SK-N-SH (cell line): ENCODE data around the gene SYAP1. TPM values are rescaled to one million over a fixed set of nuclear protein-coding genes. Genes with fewer than 3 reads are reported as not detected.

Experiments
- CTCF ChIA-PET: fragments of 300-600, 350-600 bp; formaldehyde crosslinking; extraction: SDS; loops from one replicate; lab custom pipeline; 2021; lab: Yijun Ruan, JAX
- POLR2A ChIA-PET: fragments of 350-600 bp; sonication (Branson Sonifier 250); formaldehyde crosslinking; extraction: SDS; loops from one replicate; lab custom pipeline; 2020; ENCODE audit warnings: antibody characterized with exemption, inconsistent platforms; lab: Yijun Ruan, JAX
- DNase-seq: peaks from one replicate; pipeline ENCODE4 v3.0.0; 2012
- H2AFZ ChIP-seq: fragments of 200-600 bp; sonication (generic); 2 replicates; pipeline ENCODE4 v1.8.1; 2016; ENCODE audit warnings: antibody characterized with exemption, mild to moderate bottlenecking, low read depth
- H3F3A ChIP-seq: fragments of 200-600 bp; sonication (generic); replicated peaks from 2 replicates; pipeline ENCODE3; 2016; ENCODE audit warnings: antibody characterized with exemption, mild to moderate bottlenecking; ENCODE audit not compliant: insufficient read depth
- H3K27ac ChIP-seq, 2 experiments: fragments of 200-500 bp in 1 of 2; fragments of 200-600 bp in 1 of 2; sonication (Bioruptor generic) in 1 of 2; sonication (generic), shearing (Covaris generic) in 1 of 2; 2 replicates each; pipeline versions ENCODE4 v1.5.1 to v1.6.1; 2014 to 2016; ENCODE audit warnings: low read depth in 2 of 2, inconsistent platforms in 1 of 2, low read length in 1 of 2, mild to moderate bottlenecking in 1 of 2, mixed read lengths in 1 of 2
- H3K27me3 ChIP-seq: fragments of 200-600 bp; sonication (generic), shearing (Covaris generic); 2 replicates; pipeline ENCODE4 v1.6.1; 2016; ENCODE audit warnings: mixed run types; ENCODE audit not compliant: insufficient read depth
- H3K36me3 ChIP-seq, 2 experiments: fragments of 200-500 bp in 1 of 2; fragments of 200-600 bp in 1 of 2; sonication (Bioruptor generic) in 1 of 2; sonication (generic) in 1 of 2; replicated peaks in 1 of 2; 2 replicates each; pipeline versions ENCODE3 to v1.5.1; 2014 to 2016; ENCODE audit warnings: low read length in 1 of 2, mild to moderate bottlenecking in 1 of 2; ENCODE audit not compliant: insufficient read depth in 2 of 2, control insufficient read depth in 1 of 2
- H3K4me1 ChIP-seq, 2 experiments: fragments of 200-500 bp in 1 of 2; fragments of 200-600 bp in 1 of 2; sonication (Bioruptor generic) in 1 of 2; sonication (generic), shearing (Covaris generic) in 1 of 2; 2 replicates each; pipeline versions ENCODE4 v1.5.1 to v1.6.1; 2014 to 2016; ENCODE audit warnings: low read depth in 1 of 2, low read length in 1 of 2, mixed run types in 1 of 2; ENCODE audit not compliant: insufficient read depth in 2 of 2, control insufficient read depth in 1 of 2
- H3K4me2 ChIP-seq: fragments of 200-600 bp; sonication (generic), shearing (Covaris generic); 2 replicates; pipeline ENCODE4 v1.6.1; 2017; ENCODE audit warnings: mixed run types
- H3K4me3 ChIP-seq, 2 experiments: fragments of 200-500 bp in 1 of 2; fragments of 200-600 bp in 1 of 2; sonication (Bioruptor generic) in 1 of 2; sonication (generic), shearing (Covaris generic) in 1 of 2; 2 replicates each; pipeline versions ENCODE4 v1.5.1 to v1.8.1; 2014 to 2016; ENCODE audit warnings: low read depth in 2 of 2, inconsistent platforms in 1 of 2, low read length in 1 of 2, mild to moderate bottlenecking in 1 of 2, mixed read lengths in 1 of 2, moderate library complexity in 1 of 2
- H3K79me2 ChIP-seq: fragments of 200-600 bp; sonication (generic); 2 replicates; pipeline ENCODE4 v1.8.1; 2017; ENCODE audit warnings: mild to moderate bottlenecking; ENCODE audit not compliant: insufficient read depth
- H3K9ac ChIP-seq: fragments of 200-600 bp; sonication (generic); 2 replicates; pipeline ENCODE4 v1.6.1; 2017; ENCODE audit warnings: mixed run types
- H3K9me2 ChIP-seq: fragments of 200-600 bp; sonication (generic); 2 replicates; pipeline ENCODE4 v1.6.1; 2017; ENCODE audit warnings: mixed run types
- H3K9me3 ChIP-seq: fragments of 200-600 bp; sonication (generic); 2 replicates; pipeline ENCODE4 v1.6.1; 2017; ENCODE audit warnings: mixed run types, mild to moderate bottlenecking, moderate library complexity
- H4K20me1 ChIP-seq: fragments of 200-600 bp; sonication (generic); 2 replicates; pipeline ENCODE4 v1.6.1; 2017; ENCODE audit warnings: mild to moderate bottlenecking, mixed run types; ENCODE audit not compliant: insufficient read depth
- CHD2 ChIP-seq: fragments of 150-350 bp; IDR thresholded peaks from 2 replicates; pipeline ENCODE4 v1.6.1; 2018; ENCODE audit warnings: low read length; ENCODE audit not compliant: partially characterized antibody
- EZH2phosphoT487 ChIP-seq: fragments of 200-600 bp; sonication (generic); IDR thresholded peaks from 2 replicates; pipeline ENCODE4 v1.6.1; 2017; ENCODE audit warnings: low read depth, mixed run types, mild to moderate bottlenecking, antibody characterized with exemption, moderate library complexity, borderline replicate concordance
- GABPA ChIP-seq: IDR thresholded peaks from 2 replicates; pipeline ENCODE4 v1.4.0; 2012; ENCODE audit warnings: low read depth, mild to moderate bottlenecking
- GATA2 ChIP-seq: sonication (generic); formaldehyde crosslinking; IDR thresholded peaks from 2 replicates; pipeline ENCODE4 v1.5.0; 2020; ENCODE audit warnings: mild to moderate bottlenecking, missing genetic modification reagents
- JUND ChIP-seq: IDR thresholded peaks from 2 replicates; pipeline ENCODE4 v1.4.0; 2012
- MAX ChIP-seq: IDR thresholded peaks from 2 replicates; pipeline ENCODE4 v1.4.0; 2012; ENCODE audit warnings: low read depth
- MXI1 ChIP-seq: IDR thresholded peaks from 2 replicates; pipeline ENCODE4 v1.6.1; 2012; ENCODE audit warnings: mild to moderate bottlenecking, low read depth, low read length, improper control_type of control experiment
- POLR2AphosphoS5 ChIP-seq: IDR thresholded peaks from 2 replicates; pipeline ENCODE4 v1.6.1; 2012; ENCODE audit warnings: low read depth, low read length
- RCOR1 ChIP-seq: fragments of 150-350 bp; IDR thresholded peaks from 2 replicates; pipeline ENCODE4 v1.6.1; 2017; ENCODE audit warnings: antibody characterized with exemption, low read length
- RFX5 ChIP-seq: IDR thresholded peaks from 2 replicates; pipeline ENCODE4 v1.6.1; 2012; ENCODE audit warnings: mild to moderate bottlenecking, improper control_type of control experiment, low read length
- SMC3 ChIP-seq: IDR thresholded peaks from 2 replicates; pipeline ENCODE4 v1.6.1; 2012; ENCODE audit warnings: low read depth, low read length, improper control_type of control experiment
- TEAD4 ChIP-seq: IDR thresholded peaks from 2 replicates; pipeline ENCODE4 v1.4.0; 2012; ENCODE audit warnings: mild to moderate bottlenecking, borderline replicate concordance; ENCODE audit not compliant: insufficient read depth
- USF1 ChIP-seq: IDR thresholded peaks from 2 replicates; pipeline ENCODE4 v1.4.0; 2012; ENCODE audit warnings: low read depth, borderline replicate concordance
- WGBS: methylation state at CpG from one replicate; pipeline ENCODE4 v1.1.6; 2017; ENCODE audit warnings: low lambda C conversion rate; 5-methylcytosine and 5-hydroxymethylcytosine counted together
- polyA plus RNA-seq, 3 experiments: library from polyadenylated mRNA; depleted of rRNA; stranded (reverse); fragments of >200 nt; gene quantifications; 2 replicates each; pipeline ENCODE4 v1.2.3, GENCODE V29; 2012
- TF ChIP-seq, protein P1 (sequence below): IDR thresholded peaks from 2 replicates; pipeline ENCODE4; 2012
- TF ChIP-seq, protein P2 (sequence below): IDR thresholded peaks from 2 replicates; pipeline ENCODE4 v1.4.0; 2012; ENCODE audit warnings: low read depth, borderline replicate concordance
- TF ChIP-seq, protein P3 (sequence below): fragments of 200-600 bp; sonication (generic); IDR thresholded peaks from 2 replicates; pipeline ENCODE4 v1.6.1; 2017; ENCODE audit warnings: antibody characterized with exemption, mild to moderate bottlenecking, moderate library complexity

Gene SYAP1
- polyA plus RNA-seq, 1 of the 3 experiments (the other 2 are of a cell fraction): 11.9 TPM

- no peaks in the 10 kb centered on the region for H3K4me1 ChIP-seq
- no peak overlapping the region for H3K27ac ChIP-seq
- no peak overlapping the region for H3K9ac ChIP-seq
- no peak for DNase-seq
- ChIA-PET POLR2A (no interaction called here), CTCF (interaction anchor here (0.8 kb wide), 1 partner anchor 281 kb away, joined by 3 read pairs; no protein-coding TSS in a partner anchor)
- no peaks in the 10 kb centered on the region for H4K20me1 ChIP-seq
- no peaks in the 10 kb centered on the region for H3K27me3 ChIP-seq
- H3K9me2 ChIP-seq: no peaks in the 10 kb centered on the region
- TF ChIP-seq JUND (no peak), RCOR1 (no peak), CHD2 (no peak), SMC3 (no peak), GABPA (no peak), MXI1 (no peak), GATA2 (no peak), MAX (no peak), POLR2AphosphoS5 (no peak), TEAD4 (no peak)
- TF ChIP-seq, protein P1, sequence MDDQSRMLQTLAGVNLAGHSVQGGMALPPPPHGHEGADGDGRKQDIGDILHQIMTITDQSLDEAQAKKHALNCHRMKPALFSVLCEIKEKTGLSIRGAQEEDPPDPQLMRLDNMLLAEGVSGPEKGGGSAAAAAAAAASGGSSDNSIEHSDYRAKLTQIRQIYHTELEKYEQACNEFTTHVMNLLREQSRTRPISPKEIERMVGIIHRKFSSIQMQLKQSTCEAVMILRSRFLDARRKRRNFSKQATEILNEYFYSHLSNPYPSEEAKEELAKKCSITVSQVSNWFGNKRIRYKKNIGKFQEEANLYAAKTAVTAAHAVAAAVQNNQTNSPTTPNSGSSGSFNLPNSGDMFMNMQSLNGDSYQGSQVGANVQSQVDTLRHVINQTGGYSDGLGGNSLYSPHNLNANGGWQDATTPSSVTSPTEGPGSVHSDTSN: no peak
- TF ChIP-seq, protein P2, sequence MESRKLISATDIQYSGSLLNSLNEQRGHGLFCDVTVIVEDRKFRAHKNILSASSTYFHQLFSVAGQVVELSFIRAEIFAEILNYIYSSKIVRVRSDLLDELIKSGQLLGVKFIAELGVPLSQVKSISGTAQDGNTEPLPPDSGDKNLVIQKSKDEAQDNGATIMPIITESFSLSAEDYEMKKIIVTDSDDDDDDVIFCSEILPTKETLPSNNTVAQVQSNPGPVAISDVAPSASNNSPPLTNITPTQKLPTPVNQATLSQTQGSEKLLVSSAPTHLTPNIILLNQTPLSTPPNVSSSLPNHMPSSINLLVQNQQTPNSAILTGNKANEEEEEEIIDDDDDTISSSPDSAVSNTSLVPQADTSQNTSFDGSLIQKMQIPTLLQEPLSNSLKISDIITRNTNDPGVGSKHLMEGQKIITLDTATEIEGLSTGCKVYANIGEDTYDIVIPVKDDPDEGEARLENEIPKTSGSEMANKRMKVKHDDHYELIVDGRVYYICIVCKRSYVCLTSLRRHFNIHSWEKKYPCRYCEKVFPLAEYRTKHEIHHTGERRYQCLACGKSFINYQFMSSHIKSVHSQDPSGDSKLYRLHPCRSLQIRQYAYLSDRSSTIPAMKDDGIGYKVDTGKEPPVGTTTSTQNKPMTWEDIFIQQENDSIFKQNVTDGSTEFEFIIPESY: no peak
- TF ChIP-seq, protein P3, sequence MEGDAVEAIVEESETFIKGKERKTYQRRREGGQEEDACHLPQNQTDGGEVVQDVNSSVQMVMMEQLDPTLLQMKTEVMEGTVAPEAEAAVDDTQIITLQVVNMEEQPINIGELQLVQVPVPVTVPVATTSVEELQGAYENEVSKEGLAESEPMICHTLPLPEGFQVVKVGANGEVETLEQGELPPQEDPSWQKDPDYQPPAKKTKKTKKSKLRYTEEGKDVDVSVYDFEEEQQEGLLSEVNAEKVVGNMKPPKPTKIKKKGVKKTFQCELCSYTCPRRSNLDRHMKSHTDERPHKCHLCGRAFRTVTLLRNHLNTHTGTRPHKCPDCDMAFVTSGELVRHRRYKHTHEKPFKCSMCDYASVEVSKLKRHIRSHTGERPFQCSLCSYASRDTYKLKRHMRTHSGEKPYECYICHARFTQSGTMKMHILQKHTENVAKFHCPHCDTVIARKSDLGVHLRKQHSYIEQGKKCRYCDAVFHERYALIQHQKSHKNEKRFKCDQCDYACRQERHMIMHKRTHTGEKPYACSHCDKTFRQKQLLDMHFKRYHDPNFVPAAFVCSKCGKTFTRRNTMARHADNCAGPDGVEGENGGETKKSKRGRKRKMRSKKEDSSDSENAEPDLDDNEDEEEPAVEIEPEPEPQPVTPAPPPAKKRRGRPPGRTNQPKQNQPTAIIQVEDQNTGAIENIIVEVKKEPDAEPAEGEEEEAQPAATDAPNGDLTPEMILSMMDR: no peak
- no peak overlapping the region for H3K4me2 ChIP-seq
- H2AFZ ChIP-seq: no peak overlapping the region
- no peaks in the 10 kb centered on the region for H3K9me3 ChIP-seq
- H3F3A ChIP-seq: peaks cover 11% of the 10 kb centered on the region
- no peak overlapping the region for H3K4me3 ChIP-seq
- H3K79me2 ChIP-seq: no peaks in the 10 kb centered on the region
- 70% methylated on average over 2 of the region's 2 CpGs for WGBS
- H3K36me3 ChIP-seq: peaks cover 8 to 12% of the 10 kb centered on the region in 2 experiments
Measured at GRCh38 chrX:16765594-16765993, 46.2 kb downstream of the SYAP1 start.

DNA sequence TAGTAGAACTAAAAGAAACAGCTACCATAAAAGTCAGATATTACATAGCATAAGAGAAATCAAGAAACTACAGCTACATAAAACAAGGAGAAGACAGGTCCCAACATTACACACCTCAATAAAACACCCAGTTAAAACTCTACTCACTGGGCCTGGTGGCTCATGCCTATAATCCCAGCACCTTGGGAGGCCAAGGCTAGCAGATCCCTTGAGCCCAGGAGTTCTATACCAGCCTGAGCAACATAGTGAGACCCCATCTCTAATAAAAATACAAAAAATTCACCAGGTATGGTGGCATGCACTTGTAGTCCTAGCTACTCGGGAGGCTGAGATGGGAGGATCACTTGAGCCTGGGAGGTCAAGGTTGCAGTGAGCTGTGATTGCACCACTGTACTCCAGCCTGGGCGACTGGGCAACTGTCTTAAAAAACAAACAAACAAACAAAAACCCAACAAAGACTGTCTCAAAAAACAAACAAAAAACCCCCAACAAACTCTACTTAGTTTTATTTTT lies 51.6 kb downstream of the SYAP1 start:
- Histone ChIP-seq H4K20me1 (no peaks in the 10 kb centered on the region), H3K4me3 (no peak overlapping the region), H3K27me3 (no peaks in the 10 kb centered on the region), H3K9me2 (no peaks in the 10 kb centered on the region), H3K4me2 (no peak overlapping the region), H3K36me3 (no peaks in the 10 kb centered on the region), H3K9me3 (no peaks in the 10 kb centered on the region), H3K79me2 (no peaks in the 10 kb centered on the region), H3F3A (peaks cover 21% of the 10 kb centered on the region), H2AFZ (no peak overlapping the region)
- DNase-seq: no peak
- WGBS: 55% methylated on average over 2 of the region's 2 CpGs
- ChIA-PET POLR2A (interaction anchor here (0.9 kb wide), 1 partner anchor 52 kb away, joined by 5 read pairs; the partner anchor contains the start of gene SYAP1), CTCF (no interaction called here)
- TF ChIP-seq POLR2AphosphoS5 (no peak), USF1 (no peak), RFX5 (no peak), GABPA (no peak), EZH2phosphoT487 (no peak), RCOR1 (no peak)
- TF ChIP-seq, all 33 proteins: peak for 0
- H3K27ac ChIP-seq: peak overlapping the region in 1 of 2 experiments; percentile 85; a peak in 2 of 4 replicates
- H3K4me1 ChIP-seq: no peaks in the 10 kb centered on the region
- H3K9ac ChIP-seq: no peak overlapping the region
